H1 (cell line): ENCODE results near the gene EIF2S1. TPM values are rescaled to one million over a fixed set of nuclear protein-coding genes. Genes with fewer than 3 reads are reported as not detected.

Experiments used
- CTCF ChIA-PET: fragments of 300-600 bp; sonication (Branson Sonifier 250); formaldehyde crosslinking; loops from one replicate; lab custom pipeline; 2021; ENCODE audit not compliant: partially characterized antibody; lab: Charles Lee
- POLR2A ChIA-PET: fragments of 300-600 bp; sonication (Branson Sonifier 250); formaldehyde crosslinking; loops from one replicate; lab custom pipeline; 2021; ENCODE audit warnings: inconsistent platforms; ENCODE audit not compliant: partially characterized antibody; lab: Charles Lee
- DNase-seq, 2 experiments: peaks; one replicate each; pipeline versions ENCODE4 v3.0.0 to v3.0.0-alpha.2; 2010 to 2022; ENCODE audit warnings: low spot score in 2 of 2, low read depth in 1 of 2, mixed read lengths in 1 of 2
- FAIRE-seq: peaks from 2 replicates; lab custom pipeline; 2011; peaks lifted over from hg19 to GRCh38; lab: Jason Lieb, UNC
- H2AFZ ChIP-seq: 2 replicates; pipeline ENCODE4 v1.8.1; 2012; ENCODE audit warnings: low read length, inconsistent platforms
- H2AK5ac ChIP-seq: 2 replicates; pipeline ENCODE4 v1.6.1; 2013; ENCODE audit warnings: low read depth, low read length
- H2BK120ac ChIP-seq: replicated peaks from 2 replicates; pipeline ENCODE3; 2013; ENCODE audit warnings: low read depth, low read length, inconsistent platforms
- H2BK12ac ChIP-seq: 2 replicates; pipeline ENCODE4 v1.6.1; 2013; ENCODE audit warnings: low read depth, low read length
- H2BK15ac ChIP-seq: 2 replicates; pipeline ENCODE4 v1.6.1; 2013; ENCODE audit warnings: low read length
- H2BK20ac ChIP-seq: 2 replicates; pipeline ENCODE4 v1.6.1; 2013; ENCODE audit warnings: low read length
- H2BK5ac ChIP-seq: 2 replicates; pipeline ENCODE4 v1.6.1; 2013; ENCODE audit warnings: low read depth, low read length
- H3K14ac ChIP-seq: 2 replicates; pipeline ENCODE4 v1.6.1; 2013; ENCODE audit warnings: inconsistent platforms; ENCODE audit not compliant: insufficient read length
- H3K18ac ChIP-seq: 2 replicates; pipeline ENCODE4 v1.6.1; 2013; ENCODE audit warnings: low read length; ENCODE audit errors: extremely low read depth
- H3K23ac ChIP-seq: 2 replicates; pipeline ENCODE4 v1.6.1; 2013; ENCODE audit warnings: inconsistent platforms; ENCODE audit not compliant: insufficient read length
- H3K23me2 ChIP-seq: 2 replicates; pipeline ENCODE4 v1.6.1; 2013; ENCODE audit warnings: low read depth, low read length
- H3K27ac ChIP-seq: 2 replicates; pipeline ENCODE4 v1.6.1; 2011; ENCODE audit warnings: low read depth, low read length, inconsistent platforms
- H3K27me3 ChIP-seq, 4 experiments: replicated peaks in 1 of 4; 1 replicate in 1 of 4; 2 replicates in 3 of 4; pipeline versions ENCODE4 v1.6.1 to v1.8.1; 2011 to 2013; ENCODE audit warnings: low read length in 3 of 4, mild to moderate bottlenecking in 3 of 4, inconsistent platforms in 2 of 4, mixed read lengths in 2 of 4, moderate library complexity in 1 of 4; ENCODE audit not compliant: control insufficient read depth in 3 of 4, insufficient read depth in 3 of 4; ENCODE audit errors: extremely low read depth in 1 of 4
- H3K36me3 ChIP-seq, 4 experiments: 2 replicates each; pipeline versions ENCODE4 v1.6.1 to v1.8.1; 2011 to 2013; ENCODE audit warnings: mild to moderate bottlenecking in 4 of 4, low read length in 3 of 4, moderate library complexity in 2 of 4, control low read depth in 1 of 4, inconsistent platforms in 1 of 4; ENCODE audit not compliant: insufficient read depth in 4 of 4, control insufficient read depth in 2 of 4
- H3K4ac ChIP-seq: replicated peaks from 2 replicates; pipeline ENCODE3; 2013; ENCODE audit warnings: low read length, low read depth, mixed read lengths, inconsistent platforms; ENCODE audit not compliant: insufficient read length
- H3K4me1 ChIP-seq, 4 experiments: replicated peaks in 1 of 4; 1 replicate in 1 of 4; 2 replicates in 3 of 4; pipeline versions ENCODE4 v1.6.1 to v1.8.1; 2011 to 2013; ENCODE audit warnings: low read length in 3 of 4, inconsistent platforms in 2 of 4, mixed read lengths in 1 of 4; ENCODE audit not compliant: insufficient read depth in 4 of 4, control insufficient read depth in 3 of 4
- H3K4me2 ChIP-seq, 2 experiments: 2 replicates each; pipeline versions ENCODE4 v1.6.1 to v1.8.1; 2011 to 2013; ENCODE audit warnings: low read depth in 2 of 2, low read length in 2 of 2, control low read depth in 1 of 2, inconsistent platforms in 1 of 2, mild to moderate bottlenecking in 1 of 2; ENCODE audit not compliant: insufficient read depth in 1 of 2
- H3K4me3 ChIP-seq, 4 experiments: fragments of 200-600, 300-600 bp in 1 of 4; sonication (generic), shearing (Covaris generic), sonication (Bioruptor Twin) in 1 of 4; 2 replicates each; pipeline versions ENCODE4 v1.5.1 to v1.8.1; 2011 to 2016; ENCODE audit warnings: low read length in 4 of 4, low read depth in 3 of 4, control low read depth in 2 of 4, inconsistent platforms in 2 of 4, mild to moderate bottlenecking in 2 of 4, mixed read lengths in 1 of 4, moderate library complexity in 1 of 4; ENCODE audit not compliant: insufficient read depth in 2 of 4; ENCODE audit errors: extremely low read depth in 1 of 4
- H3K56ac ChIP-seq: replicated peaks from 2 replicates; pipeline ENCODE3; 2013; ENCODE audit warnings: low read depth, mild to moderate bottlenecking, mixed read lengths, low read length, inconsistent platforms; ENCODE audit not compliant: insufficient read length
- H3K79me1 ChIP-seq: 2 replicates; pipeline ENCODE4 v1.6.1; 2013; ENCODE audit warnings: low read depth, low read length, control low read depth
- H3K79me2 ChIP-seq, 2 experiments: 2 replicates each; pipeline versions ENCODE4 v1.6.1 to v1.8.1; 2012 to 2013; ENCODE audit warnings: low read length in 2 of 2, mild to moderate bottlenecking in 2 of 2, inconsistent platforms in 1 of 2; ENCODE audit not compliant: insufficient read depth in 2 of 2, control insufficient read depth in 1 of 2
- H3K9ac ChIP-seq, 4 experiments: replicated peaks in 1 of 4; 1 replicate in 1 of 4; 2 replicates in 3 of 4; pipeline versions ENCODE4 v1.6.1 to v1.8.1; 2011 to 2013; ENCODE audit warnings: low read depth in 3 of 4, low read length in 3 of 4, control low read depth in 2 of 4, mild to moderate bottlenecking in 2 of 4, moderate library complexity in 2 of 4, inconsistent platforms in 1 of 4; ENCODE audit errors: extremely low read depth in 1 of 4
- H3K9me3 ChIP-seq, 2 experiments: 2 replicates each; pipeline versions ENCODE4 v1.6.1 to v1.8.1; 2012 to 2013; ENCODE audit warnings: mild to moderate bottlenecking in 2 of 2, moderate library complexity in 2 of 2, control low read depth in 1 of 2, inconsistent platforms in 1 of 2, low read depth in 1 of 2, low read length in 1 of 2, mixed read lengths in 1 of 2; ENCODE audit not compliant: insufficient read depth in 2 of 2
- H4K20me1 ChIP-seq, 2 experiments: replicated peaks in 1 of 2; 2 replicates each; pipeline versions ENCODE3 to v1.8.1; 2011 to 2013; ENCODE audit warnings: inconsistent platforms in 2 of 2, low read length in 2 of 2, mild to moderate bottlenecking in 1 of 2; ENCODE audit not compliant: insufficient read depth in 2 of 2, control insufficient read depth in 1 of 2
- H4K5ac ChIP-seq: 2 replicates; pipeline ENCODE4 v1.6.1; 2013; ENCODE audit warnings: low read length, low read depth, mixed read lengths, inconsistent platforms; ENCODE audit not compliant: insufficient read length
- H4K8ac ChIP-seq: 2 replicates; pipeline ENCODE4 v1.8.0; 2013; ENCODE audit warnings: mild to moderate bottlenecking, moderate library complexity, low read length, inconsistent platforms; ENCODE audit not compliant: insufficient read depth; ENCODE audit errors: extremely low read depth
- H4K91ac ChIP-seq: replicated peaks from 2 replicates; pipeline ENCODE3; 2013; ENCODE audit warnings: low read length, mixed read lengths, inconsistent platforms; ENCODE audit not compliant: insufficient read length
- TEAD4 ChIP-seq: IDR thresholded peaks from 2 replicates; pipeline ENCODE4 v1.6.1; 2012; ENCODE audit warnings: low read depth, low read length, inconsistent platforms, mixed read lengths
- WGBS, 2 experiments: shearing (Covaris generic) in 1 of 2; methylation state at CpG; one replicate each; pipeline versions ENCODE4 v1.1.6 to v1.1.7; 2013 to 2015; ENCODE audit warnings: low lambda C conversion rate in 2 of 2, mixed read lengths in 2 of 2, inconsistent platforms in 1 of 2, low coverage in 1 of 2, missing lambda C conversion rate in 1 of 2; ENCODE audit not compliant: insufficient replicate concordance in 2 of 2, insufficient coverage in 1 of 2, insufficient read length in 1 of 2; ENCODE audit errors: extremely low coverage in 1 of 2, missing lambda C conversion rate in 1 of 2; 5-methylcytosine and 5-hydroxymethylcytosine counted together
- polyA plus RNA-seq, 7 experiments: library from polyadenylated mRNA; depleted of rRNA in 3 of 7; stranded (reverse) in 5 of 7; unstranded in 2 of 7; fragments of >200 nt in 5 of 7; fragments of 200-250 nt in 2 of 7; gene quantifications; 1 replicate in 5 of 7; 2 replicates in 1 of 7; 4 replicates in 1 of 7; pipeline versions ENCODE4 v1.2.1 to v1.2.3, GENCODE V29; 2011 to 2013; ENCODE audit warnings: missing spikeins in 2 of 7, mixed read lengths in 2 of 7
- total RNA-seq: library from RNA; stranded (reverse); fragmentation: NEBNext Ultra II Directional; extraction: Animal tissue kit (Norgen Biotek cat#: 25700); gene quantifications from 2 replicates; pipeline ENCODE4 v1.2.1, GENCODE V29; 2021

EIF2S1 gene
- total and polyA plus RNA-seq, 2 of the 8 experiments (the other 6 are each of a cell fraction or from before 2014, with no cell fraction given), result 35.1 to 146 TPM

GRCh38 chr14:67396381-67396970 is 36.3 kb downstream of the EIF2S1 start:
- no peak for FAIRE-seq
- H3K4me3 ChIP-seq, result no peak overlapping the region
- H3K23me2 ChIP-seq, result no peaks in the 10 kb centered on the region
- POLR2A ChIA-PET, result interaction anchor here (0.7 to 1.3 kb wide), 4 partner anchors 11 to 161 kb away, joined by 3 to 4 read pairs (median 4); no protein-coding TSS in a partner anchor
- no peak overlapping the region for H4K8ac ChIP-seq
- no peak overlapping the region for H2BK5ac ChIP-seq
- no peak overlapping the region for H3K23ac ChIP-seq
- H3K56ac ChIP-seq, result no peak overlapping the region
- DNase-seq, result no peak
- H3K27ac ChIP-seq, result no peak overlapping the region
- no peaks in the 10 kb centered on the region for H3K79me2 ChIP-seq
- no peak overlapping the region for H4K91ac ChIP-seq
- no peak overlapping the region for H3K4me2 ChIP-seq
- H2BK12ac ChIP-seq, result no peak overlapping the region
- H2BK20ac ChIP-seq, result no peak overlapping the region
- H2AK5ac ChIP-seq, result no peak overlapping the region
- no peak overlapping the region for H2BK15ac ChIP-seq
- H3K9me3 ChIP-seq, result no peaks in the 10 kb centered on the region
- H3K27me3 ChIP-seq, result no peaks in the 10 kb centered on the region
- CTCF ChIA-PET, result interaction anchor here (1.3 to 1.6 kb wide), 3 partner anchors 10 to 130 kb away, joined by 3 to 6 read pairs (median 5); no protein-coding TSS in a partner anchor
- H3K36me3 ChIP-seq, result no peaks in the 10 kb centered on the region
- no peak overlapping the region for H3K14ac ChIP-seq
- H3K79me1 ChIP-seq, result no peaks in the 10 kb centered on the region
- H2BK120ac ChIP-seq, result no peak overlapping the region
- H3K4me1 ChIP-seq, result no peaks in the 10 kb centered on the region; a peak in 1 of 7 replicates
- H3K4ac ChIP-seq, result no peak overlapping the region
- H2AFZ ChIP-seq, result no peak overlapping the region
- H4K5ac ChIP-seq, result no peak overlapping the region
- H3K18ac ChIP-seq, result no peak overlapping the region
- WGBS, 2 experiments, result 88% methylated on average over 2 of the region's 2 CpGs; no CpG with 5 or more reads in 1 of the 2 experiments
- H3K9ac ChIP-seq, result no peak overlapping the region
- H4K20me1 ChIP-seq, result no peaks in the 10 kb centered on the region
- TF ChIP-seq TEAD4, result 0 out of 2 replicates have a peak, but pooled peaks have one; percentile 14
